ENCODE results near the gene FOXP1.

- TF ChIP-seq POLR2A (IDR thresholded peaks at IDR 0.05; ENCODE audit: insufficient read depth in 1 of 2, low read depth in 2 of 2, low read length in 2 of 2) (no peak), CTCF (CRISPR knock-in tag; IDR thresholded peaks at IDR 0.05) (no peak), BHLHE40 (IDR thresholded peaks at IDR 0.05; ENCODE audit: low read length) (no peak)
Observed at GRCh38 chr3:71303627-71304200, 279.8 kb downstream of the FOXP1 start.
